ENCODE results near the gene TIA1. TPM values are rescaled to one million over a fixed set of nuclear protein-coding genes. Genes with fewer than 3 reads are reported as not detected.
"Not testable (repeated sequence)": the region's sequence is repeated elsewhere in the genome, so short reads cannot be mapped to it uniquely, and the experiment has no call there.

TIA1 gene
- total RNA-seq, 1 experiment from 2014 or later = 94.1 TPM

DNA sequence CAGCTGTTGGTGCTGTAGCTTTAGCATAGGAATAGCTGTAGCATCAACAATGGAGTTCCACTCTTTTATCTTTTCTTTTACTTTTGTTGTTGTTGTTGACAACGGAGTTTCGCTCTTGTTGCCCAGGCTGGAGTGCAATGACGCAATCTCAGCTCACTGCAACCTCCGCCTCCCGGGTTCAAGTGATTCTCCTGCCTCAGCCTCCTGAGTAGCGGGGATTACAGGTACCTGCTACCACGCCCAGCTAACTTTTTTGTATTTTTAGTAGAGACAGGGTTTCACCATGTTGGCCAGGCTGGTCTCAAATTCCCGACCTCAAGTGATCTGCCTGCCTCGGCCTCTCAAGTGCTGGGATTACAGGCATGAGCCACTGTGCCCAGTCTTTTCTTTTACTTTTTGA is 61.3 kb downstream of the TIA1 start:
- H3K79me2 ChIP-seq (ENCODE audit: insufficient read depth, low read length); CTCF ChIA-PET; RAD21 ChIA-PET (ENCODE audit: low non-redundant PET in 1 of 2, low total read pairs in 2 of 2, uncharacterized antibody in 2 of 2, unreplicated experiment in 2 of 2); BruUV-seq (replicated peaks); ATAC-seq; H3K4me2 ChIP-seq (ENCODE audit: low read length); H3K4me3 ChIP-seq (replicated peaks in 1 of 2; ENCODE audit: low read depth in 1 of 2, low read length in 2 of 2); DNase-seq (ENCODE audit: low read depth, low spot score); H2AFZ ChIP-seq (ENCODE audit: low read depth, low read length, poor library complexity, severe bottlenecking); H3K36me3 ChIP-seq (ENCODE audit: control insufficient read depth in 1 of 2, insufficient read depth in 2 of 2, low read length in 2 of 2); H3K9ac ChIP-seq (ENCODE audit: low read length); POLR2A ChIA-PET; H3K9me2 ChIP-seq (ENCODE audit: insufficient read depth); H3K27me3 ChIP-seq (ENCODE audit: insufficient read depth, low read length); H4K20me1 ChIP-seq (ENCODE audit: insufficient read depth); intact Hi-C loops (cut with micrococcal nuclease); H3K27ac ChIP-seq (ENCODE audit: low read depth, low read length); H3K9me3 ChIP-seq (ENCODE audit: control insufficient read depth in 1 of 2, insufficient read depth in 1 of 2, low read depth in 1 of 2, low read length in 2 of 2): not testable (repeated sequence)
- peaks cover 7 to 14% of the 10 kb centered on the region in 2 experiments; a peak in 3 of 4 replicates for H3K4me1 ChIP-seq (ENCODE audit: control insufficient read depth in 1 of 2, insufficient read depth in 2 of 2, low read length in 2 of 2)

DNA sequence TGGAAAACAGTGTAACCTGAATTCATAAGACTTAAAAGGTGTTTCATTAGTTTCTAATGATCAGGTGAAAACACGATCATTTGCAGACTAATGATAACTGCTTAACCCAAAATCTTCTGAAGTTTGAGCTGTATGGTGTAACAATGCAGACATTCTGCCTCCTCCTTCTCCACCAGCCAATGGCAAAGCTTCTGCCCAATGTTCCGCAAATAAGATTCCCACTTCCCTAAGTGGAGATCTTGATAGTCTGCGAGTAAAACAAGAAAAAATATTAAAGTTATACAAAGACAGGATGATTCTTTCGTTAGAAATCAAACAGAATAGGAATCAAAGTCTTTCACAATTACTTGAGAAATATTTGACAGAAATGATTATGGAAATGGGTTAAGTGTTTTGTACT is 65.7 kb downstream of the TIA1 start:
- TF ChIP-seq POLR2AphosphoS5 (IDR thresholded peaks at IDR 0.05; ENCODE audit: low read depth, low read length) (no peak), ZNF274 (IDR thresholded peaks at IDR 0.05; ENCODE audit: low read depth, low read length) (no peak), EGR1 (IDR thresholded peaks at IDR 0.05; ENCODE audit: low read depth) (no peak), SIN3A (IDR thresholded peaks at IDR 0.05; ENCODE audit: low read depth) (no peak), RAD21 (IDR thresholded peaks at IDR 0.05; ENCODE audit: low read depth) (no peak), EZH2 (IDR thresholded peaks at IDR 0.05) (no peak), TCF7L2 (IDR thresholded peaks at IDR 0.05; ENCODE audit: borderline replicate concordance, extremely low read depth, insufficient read depth, insufficient read length) (no peak), EZH2phosphoT487 (IDR thresholded peaks at IDR 0.05; ENCODE audit: borderline replicate concordance) (no peak)
- TF ChIP-seq, protein P1, sequence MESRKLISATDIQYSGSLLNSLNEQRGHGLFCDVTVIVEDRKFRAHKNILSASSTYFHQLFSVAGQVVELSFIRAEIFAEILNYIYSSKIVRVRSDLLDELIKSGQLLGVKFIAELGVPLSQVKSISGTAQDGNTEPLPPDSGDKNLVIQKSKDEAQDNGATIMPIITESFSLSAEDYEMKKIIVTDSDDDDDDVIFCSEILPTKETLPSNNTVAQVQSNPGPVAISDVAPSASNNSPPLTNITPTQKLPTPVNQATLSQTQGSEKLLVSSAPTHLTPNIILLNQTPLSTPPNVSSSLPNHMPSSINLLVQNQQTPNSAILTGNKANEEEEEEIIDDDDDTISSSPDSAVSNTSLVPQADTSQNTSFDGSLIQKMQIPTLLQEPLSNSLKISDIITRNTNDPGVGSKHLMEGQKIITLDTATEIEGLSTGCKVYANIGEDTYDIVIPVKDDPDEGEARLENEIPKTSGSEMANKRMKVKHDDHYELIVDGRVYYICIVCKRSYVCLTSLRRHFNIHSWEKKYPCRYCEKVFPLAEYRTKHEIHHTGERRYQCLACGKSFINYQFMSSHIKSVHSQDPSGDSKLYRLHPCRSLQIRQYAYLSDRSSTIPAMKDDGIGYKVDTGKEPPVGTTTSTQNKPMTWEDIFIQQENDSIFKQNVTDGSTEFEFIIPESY (IDR thresholded peaks at IDR 0.05; ENCODE audit: extremely low read depth, insufficient replicate concordance, low read length) = no peak
- no TSS peak for BruUV-seq (replicated peaks)
- RAD21 ChIA-PET (ENCODE audit: low non-redundant PET in 1 of 2, low total read pairs in 2 of 2, uncharacterized antibody in 2 of 2, unreplicated experiment in 2 of 2) = no interaction called here
- Histone ChIP-seq H4K20me1 (ENCODE audit: insufficient read depth) (no peaks in the 10 kb centered on the region), H3K36me3 (ENCODE audit: control insufficient read depth in 1 of 2, insufficient read depth in 2 of 2, low read length in 2 of 2) (peaks cover 0 to 11% of the 10 kb centered on the region in 2 experiments; a peak in 2 of 4 replicates), H3K27me3 (ENCODE audit: insufficient read depth, low read length) (no peaks in the 10 kb centered on the region), H2AFZ (ENCODE audit: low read depth, low read length, poor library complexity, severe bottlenecking) (no peak overlapping the region), H3K9me3 (ENCODE audit: control insufficient read depth in 1 of 2, insufficient read depth in 1 of 2, low read depth in 1 of 2, low read length in 2 of 2) (no peaks in the 10 kb centered on the region), H3K9me2 (ENCODE audit: insufficient read depth) (no peaks in the 10 kb centered on the region), H3K79me2 (ENCODE audit: insufficient read depth, low read length) (no peaks in the 10 kb centered on the region), H3K9ac (ENCODE audit: low read length) (no peak overlapping the region), H3K4me2 (ENCODE audit: low read length) (no peak overlapping the region), H3K27ac (ENCODE audit: low read depth, low read length) (no peak overlapping the region), H3K4me3 (replicated peaks in 1 of 2; ENCODE audit: low read depth in 1 of 2, low read length in 2 of 2) (no peak overlapping the region), H3K4me1 (ENCODE audit: control insufficient read depth in 1 of 2, insufficient read depth in 2 of 2, low read length in 2 of 2) (no peaks in the 10 kb centered on the region)
- intact Hi-C loops (cut with micrococcal nuclease) = no loop called here
- ATAC-seq (no peak), DNase-seq (ENCODE audit: low read depth, low spot score) (no peak)
- CTCF ChIA-PET = no interaction called here
- POLR2A ChIA-PET = interaction anchor here (2.3 kb wide), 1 partner anchor 9 kb away, joined by 9 read pairs; the partner anchor contains the start of gene C2orf42
